GM12878 (cell line): ENCODE measurements around the gene DSG4. TPM values are rescaled to one million over a fixed set of nuclear protein-coding genes. Genes with fewer than 3 reads are reported as not detected.

Source experiments
- ATAC-seq: fragments of 200-7000 bp; cut with Tn5 transposase; 3 replicates; pipeline ENCODE4 v1.9.1; 2020; ENCODE audit warnings: mild to moderate bottlenecking, moderate library complexity
- BruUV-seq: library from RNA; stranded (reverse); fragments of 400-500 nt; replicated peaks from 2 replicates; lab custom pipeline; 2021; lab: Mats Ljungman, UMichigan
- CTCF ChIA-PET: fragments of 300-600 bp; sonication (Branson Sonifier 250); formaldehyde crosslinking; extraction: SDS; loops from one replicate; lab custom pipeline; 2021; ENCODE audit warnings: inconsistent platforms; lab: Yijun Ruan, JAX
- POLR2A ChIA-PET: fragments of 350-600 bp; formaldehyde crosslinking; extraction: SDS; loops from one replicate; lab custom pipeline; 2021; ENCODE audit warnings: inconsistent platforms; lab: Charles Lee
- RAD21 ChIA-PET: fragments of 300-600 bp; sonication (Branson Sonifier 250); formaldehyde crosslinking; loops from one replicate; lab custom pipeline; 2023; ENCODE audit warnings: antibody characterized with exemption; ENCODE audit not compliant: unreplicated experiment; lab: Charles Lee
- SMC1A ChIA-PET: fragments of 300-600 bp; sonication (Branson Sonifier 250); formaldehyde crosslinking; loops from one replicate; lab custom pipeline; 2023; ENCODE audit not compliant: unreplicated experiment, uncharacterized antibody; lab: Charles Lee
- DNase-seq: peaks from one replicate; pipeline ENCODE4 v3.0.0-alpha.2; 2011; ENCODE audit warnings: low read depth, low spot score
- FAIRE-seq: peaks from 3 replicates; lab custom pipeline; 2011; peaks lifted over from hg19 to GRCh38; lab: Jason Lieb, UNC
- H2AFZ ChIP-seq: 2 replicates; pipeline ENCODE4 v1.6.0; 2011; ENCODE audit warnings: low read depth, low read length, control low read depth; ENCODE audit not compliant: control insufficient read depth
- H3K27ac ChIP-seq: 2 replicates; pipeline ENCODE4 v1.5.1; 2011; ENCODE audit warnings: control low read depth; ENCODE audit not compliant: control insufficient read depth, insufficient read depth
- H3K27me3 ChIP-seq, 2 experiments: replicated peaks in 1 of 2; 2 replicates each; pipeline versions ENCODE4 v1.6.0 to v1.6.1; 2011; ENCODE audit warnings: low read length in 1 of 2; ENCODE audit not compliant: control insufficient read depth in 2 of 2, insufficient read depth in 2 of 2
- H3K36me3 ChIP-seq, 2 experiments: 2 replicates each; pipeline ENCODE4 v1.5.1; 2011; ENCODE audit warnings: low read length in 1 of 2; ENCODE audit not compliant: control insufficient read depth in 2 of 2, insufficient read depth in 2 of 2
- H3K4me1 ChIP-seq: 2 replicates; pipeline ENCODE4 v1.6.1; 2011; ENCODE audit warnings: mild to moderate bottlenecking, low read length, moderate library complexity, mixed read lengths; ENCODE audit not compliant: control insufficient read depth, insufficient read depth
- H3K4me2 ChIP-seq: 2 replicates; pipeline ENCODE4 v1.6.0; 2011; ENCODE audit warnings: control low read depth; ENCODE audit not compliant: control insufficient read depth, insufficient read depth
- H3K4me3 ChIP-seq: fragments of 200-600 bp; sonication (generic); 2 replicates; pipeline ENCODE4 v1.5.1; 2016
- H3K79me2 ChIP-seq: 2 replicates; pipeline ENCODE4 v1.6.0; 2011; ENCODE audit warnings: low read length; ENCODE audit not compliant: control insufficient read depth, insufficient read depth
- H3K9ac ChIP-seq: 2 replicates; pipeline ENCODE4 v1.8.0; 2011; ENCODE audit warnings: low read length, control low read depth, mixed read lengths; ENCODE audit not compliant: control insufficient read depth, insufficient read depth
- H3K9me3 ChIP-seq: replicated peaks from 3 replicates; pipeline ENCODE4 v1.5.1; 2011; ENCODE audit warnings: mild to moderate bottlenecking, low read length; ENCODE audit not compliant: control insufficient read depth, insufficient read depth
- H4K20me1 ChIP-seq: 2 replicates; pipeline ENCODE4 v1.6.0; 2011; ENCODE audit not compliant: control insufficient read depth, insufficient read depth
- ASH2L ChIP-seq: fragments of 300-600, 200-600 bp; sonication (generic); IDR thresholded peaks from 2 replicates; pipeline ENCODE4 v1.6.1; 2017; ENCODE audit warnings: low read depth, mild to moderate bottlenecking, borderline replicate concordance
- ATF7 ChIP-seq: fragments of 450-650 bp; IDR thresholded peaks from 2 replicates; pipeline ENCODE4 v1.6.1; 2016; ENCODE audit warnings: low read depth, mild to moderate bottlenecking
- CBX5 ChIP-seq: sonication (generic); IDR thresholded peaks from 2 replicates; pipeline ENCODE4 v1.6.1; 2016; ENCODE audit warnings: low read depth, moderate library complexity, mild to moderate bottlenecking, inconsistent platforms
- FOXK2 ChIP-seq: fragments of 450-650 bp; IDR thresholded peaks from 2 replicates; pipeline ENCODE4 v1.6.1; 2017; ENCODE audit warnings: mild to moderate bottlenecking, moderate library complexity
- HCFC1 ChIP-seq: fragments of 150-350 bp; IDR thresholded peaks from 2 replicates; pipeline ENCODE4 v1.6.1; 2014; ENCODE audit warnings: low read length
- KAT2A ChIP-seq: conservative IDR thresholded peaks from 2 replicates; pipeline ENCODE4 v1.6.1; 2011; ENCODE audit warnings: low read depth, low read length; ENCODE audit not compliant: control insufficient read depth
- NFXL1 ChIP-seq: fragments of 450-650 bp; IDR thresholded peaks from 2 replicates; pipeline ENCODE4 v1.6.1; 2017; ENCODE audit warnings: antibody characterized with exemption, mild to moderate bottlenecking, borderline replicate concordance
- PBX3 ChIP-seq: IDR thresholded peaks from 2 replicates; pipeline ENCODE4 v1.6.1; 2011; ENCODE audit warnings: mild to moderate bottlenecking, low read depth, low read length, moderate library complexity; ENCODE audit not compliant: insufficient replicate concordance
- WGBS: methylation state at CpG from one replicate; pipeline ENCODE4 v1.1.6; 2016; ENCODE audit warnings: low lambda C conversion rate; ENCODE audit not compliant: insufficient replicate concordance, insufficient coverage; ENCODE audit errors: missing lambda C conversion rate; 5-methylcytosine and 5-hydroxymethylcytosine counted together
- in situ Hi-C: fragments of 300-500 bp; cut with MboI; formaldehyde crosslinking; loops from 9 replicates; pipeline ENCODE4 v1.14.3; 2018; ENCODE audit warnings: mixed read lengths
- intact Hi-C: fragments of 100-400 bp; cut with micrococcal nuclease; formaldehyde crosslinking; loops from one replicate; pipeline ENCODE4 v1.14.2; 2022; ENCODE audit not compliant: unreplicated experiment
- polyA plus RNA-seq, 11 experiments: library from polyadenylated mRNA; depleted of rRNA in 4 of 11; unstranded in 6 of 11; stranded (reverse) in 5 of 11; fragments of >200 nt; fragmentation: Nextera tagmentation in 4 of 11; fragmentation: Illumina TruSeq in 1 of 11; extraction: Ambion mirVana in 4 of 11; extraction: Trizol in 1 of 11; gene quantifications; 1 replicate in 1 of 11; 2 replicates in 10 of 11; pipeline versions ENCODE4 v1.2.1 to v1.2.3, GENCODE V29; 2011 to 2016; ENCODE audit warnings: inconsistent platforms in 2 of 11, missing spikeins in 2 of 11, low read depth in 1 of 11
- total RNA-seq, 4 experiments: library from RNA; depleted of rRNA in 3 of 4; stranded (reverse); fragments of >200 nt in 3 of 4; fragmentation: Illumina TruSeq in 1 of 4; extraction: Trizol in 1 of 4; gene quantifications; 2 replicates each; pipeline versions ENCODE4 v1.2.1 to v1.2.3, GENCODE V29; 2013 to 2021

The DSG4 gene
- total and polyA plus RNA-seq, 10 of the 15 experiments (the other 5 are each of a cell fraction or from before 2014, with no cell fraction given) = 0.07 to 0.59 (median 0.17) TPM; not detected in 1

- POLR2A ChIA-PET = no interaction called here
Observed at GRCh38 chr18:31403409-31403808, 26.8 kb downstream of the DSG4 start.

More at GRCh38 chr18:31403409-31403808, 26.8 kb downstream of the DSG4 start:
- no peak for FAIRE-seq
- Histone ChIP-seq H3K9ac (no peak overlapping the region), H3K4me1 (no peaks in the 10 kb centered on the region), H3K4me2 (no peak overlapping the region), H3K79me2 (no peaks in the 10 kb centered on the region), H3K27ac (no peak overlapping the region), H3K36me3 (no peaks in the 10 kb centered on the region), H3K9me3 (no peaks in the 10 kb centered on the region), H4K20me1 (no peaks in the 10 kb centered on the region), H2AFZ (no peak overlapping the region), H3K27me3 (no peaks in the 10 kb centered on the region), H3K4me3 (no peak overlapping the region)
- CTCF ChIA-PET = no interaction called here
- SMC1A ChIA-PET = interaction anchor here (0.5 to 1.5 kb wide), 2 partner anchors 9 to 12 kb away, joined by 3 read pairs; no protein-coding TSS in a partner anchor
- TF ChIP-seq CBX5 (no peak), PBX3 (no peak), KAT2A (no peak), HCFC1 (no peak), NFXL1 (no peak), ASH2L (no peak), ATF7 (no peak), FOXK2 (no peak)
- RAD21 ChIA-PET = interaction anchor here (1.1 kb wide), 1 partner anchor 16 kb away, joined by 3 read pairs; no protein-coding TSS in a partner anchor
- no peak for DNase-seq
- intact Hi-C loops (loop anchor here (10.0 kb wide), 2 partner anchors 59 to 429 kb away; no protein-coding TSS in a partner anchor), in situ Hi-C loops (loop anchor here (10.0 kb wide), 1 partner anchor 59 kb away; no protein-coding TSS in a partner anchor)
- WGBS = 14% methylated on average over 2 of the region's 2 CpGs
- no peak for ATAC-seq
- no TSS peak for BruUV-seq
